ENCODE data around the gene FAT2.

The FAT2 gene

DNA sequence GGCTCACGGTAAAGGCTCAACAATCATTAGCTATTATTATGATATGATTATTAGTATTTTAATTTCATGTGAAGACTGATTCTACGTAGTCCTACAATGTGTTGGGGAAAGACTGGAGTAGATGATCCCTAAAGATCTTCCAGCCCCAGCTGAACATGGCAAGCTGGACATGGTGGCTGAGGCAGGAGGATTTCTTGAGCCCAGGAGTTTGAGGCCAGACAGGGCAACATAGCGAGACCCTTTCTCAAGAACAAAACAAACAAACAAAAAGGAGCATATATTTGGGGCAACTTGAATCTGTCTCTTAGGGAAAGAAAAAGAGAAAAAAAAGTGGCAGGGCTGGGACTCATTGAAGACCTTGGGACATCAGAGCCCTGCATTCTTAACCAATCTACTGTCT is 16.2 kb upstream of the FAT2 start:
- Histone ChIP-seq H3K36me3 (ENCODE audit: control insufficient read depth, insufficient read depth, low read length) (no peaks in the 10 kb centered on the region), H3K23ac (ENCODE audit: low read length) (no peak overlapping the region), H3K27me3 (ENCODE audit: insufficient read depth, low read length, poor library complexity) (no peaks in the 10 kb centered on the region), H4K8ac (ENCODE audit: low read depth, low read length) (no peak overlapping the region), H3K18ac (ENCODE audit: low read length) (no peak overlapping the region), H3K79me2 (ENCODE audit: control insufficient read depth, insufficient read depth, low read length) (no peaks in the 10 kb centered on the region), H3K27ac (ENCODE audit: low read depth, low read length) (no peak overlapping the region), H3K9ac (ENCODE audit: low read length) (no peak overlapping the region), H3K79me1 (ENCODE audit: low read length) (no peaks in the 10 kb centered on the region), H3K4me1 (ENCODE audit: control insufficient read depth, low read depth, low read length) (no peaks in the 10 kb centered on the region), H3K4me3 (ENCODE audit: low read length) (no peak overlapping the region), H4K5ac (ENCODE audit: low read length) (no peak overlapping the region), H2BK5ac (ENCODE audit: low read length) (no peak overlapping the region), H3K4ac (ENCODE audit: low read depth, low read length) (no peak overlapping the region), H2AK5ac (ENCODE audit: low read length) (no peak overlapping the region), H2BK15ac (replicated peaks; ENCODE audit: low read depth) (no peak overlapping the region), H3K4me2 (ENCODE audit: low read length) (no peak overlapping the region), H3K56ac (ENCODE audit: low read length) (no peak overlapping the region), H2BK120ac (ENCODE audit: low read depth, low read length) (no peak overlapping the region)
- no CpG with 5 or more reads among the region's 3 CpGs for WGBS (ENCODE audit: extremely low coverage, insufficient coverage, low lambda C conversion rate)
- DNase-seq: no peak

DNA sequence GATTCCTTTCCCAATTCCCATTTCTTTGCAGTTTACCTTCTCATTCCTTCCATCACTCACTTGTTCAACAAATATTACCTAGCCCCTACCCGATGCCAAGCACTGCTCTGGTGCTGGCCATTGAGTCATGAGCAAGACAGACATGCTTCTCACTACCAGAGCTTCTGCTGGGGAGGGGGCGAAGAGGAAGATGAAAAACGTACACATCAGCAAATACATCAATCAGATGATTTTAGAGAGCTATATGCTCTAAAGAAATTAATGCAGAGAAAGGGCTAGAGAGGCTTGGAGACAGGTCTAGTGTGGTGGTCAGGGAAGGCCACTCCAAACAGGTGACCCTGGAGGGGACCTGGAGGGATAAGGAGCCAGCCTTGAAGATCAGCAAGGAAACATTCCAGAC is 14.4 kb upstream of the FAT2 start:
- Histone ChIP-seq H3K9ac (ENCODE audit: low read length) (no peak overlapping the region), H2BK120ac (ENCODE audit: low read depth, low read length) (no peak overlapping the region), H3K79me1 (ENCODE audit: low read length) (no peaks in the 10 kb centered on the region), H4K8ac (ENCODE audit: low read depth, low read length) (no peak overlapping the region), H3K4me3 (ENCODE audit: low read length) (no peak overlapping the region), H2AK5ac (ENCODE audit: low read length) (no peak overlapping the region), H3K4me1 (ENCODE audit: control insufficient read depth, low read depth, low read length) (no peaks in the 10 kb centered on the region), H3K27me3 (ENCODE audit: insufficient read depth, low read length, poor library complexity) (no peaks in the 10 kb centered on the region), H4K5ac (ENCODE audit: low read length) (no peak overlapping the region), H3K36me3 (ENCODE audit: control insufficient read depth, insufficient read depth, low read length) (no peaks in the 10 kb centered on the region), H3K79me2 (ENCODE audit: control insufficient read depth, insufficient read depth, low read length) (no peaks in the 10 kb centered on the region), H3K56ac (ENCODE audit: low read length) (no peak overlapping the region), H3K18ac (ENCODE audit: low read length) (no peak overlapping the region), H3K23ac (ENCODE audit: low read length) (no peak overlapping the region), H2BK15ac (replicated peaks; ENCODE audit: low read depth) (no peak overlapping the region), H3K27ac (ENCODE audit: low read depth, low read length) (no peak overlapping the region), H2BK5ac (ENCODE audit: low read length) (no peak overlapping the region), H3K4me2 (ENCODE audit: low read length) (no peak overlapping the region), H3K4ac (ENCODE audit: low read depth, low read length) (no peak overlapping the region)
- WGBS (ENCODE audit: extremely low coverage, insufficient coverage, low lambda C conversion rate): no CpG with 5 or more reads among the region's 3 CpGs
- no peak for DNase-seq

GRCh38 chr5:151602806-151603205 is 11.7 kb upstream of the FAT2 start:
- no peak overlapping the region for H4K5ac ChIP-seq (ENCODE audit: low read length)
- no peak overlapping the region for H3K18ac ChIP-seq (ENCODE audit: low read length)
- DNase-seq: no peak
- no peak overlapping the region for H3K4me2 ChIP-seq (ENCODE audit: low read length)
- no peaks in the 10 kb centered on the region for H3K36me3 ChIP-seq (ENCODE audit: control insufficient read depth, insufficient read depth, low read length)
- peaks cover 4% of the 10 kb centered on the region for H3K4me1 ChIP-seq (ENCODE audit: control insufficient read depth, low read depth, low read length)
- H3K56ac ChIP-seq (ENCODE audit: low read length): no peak overlapping the region
- no peaks in the 10 kb centered on the region for H3K79me2 ChIP-seq (ENCODE audit: control insufficient read depth, insufficient read depth, low read length)
- H3K4me3 ChIP-seq (ENCODE audit: low read length): no peak overlapping the region
- H3K4ac ChIP-seq (ENCODE audit: low read depth, low read length): no peak overlapping the region
- H2AK5ac ChIP-seq (ENCODE audit: low read length): no peak overlapping the region
- H3K27ac ChIP-seq (ENCODE audit: low read depth, low read length): no peak overlapping the region
- no peak overlapping the region for H3K9ac ChIP-seq (ENCODE audit: low read length)
- no peak overlapping the region for H4K8ac ChIP-seq (ENCODE audit: low read depth, low read length)
- H3K27me3 ChIP-seq (ENCODE audit: insufficient read depth, low read length, poor library complexity): no peaks in the 10 kb centered on the region
- no peaks in the 10 kb centered on the region for H3K79me1 ChIP-seq (ENCODE audit: low read length)
- no peak overlapping the region for H2BK15ac ChIP-seq (replicated peaks; ENCODE audit: low read depth)
- no peak overlapping the region for H2BK5ac ChIP-seq (ENCODE audit: low read length)
- H2BK120ac ChIP-seq (ENCODE audit: low read depth, low read length): no peak overlapping the region
- H3K23ac ChIP-seq (ENCODE audit: low read length): no peak overlapping the region

DNA sequence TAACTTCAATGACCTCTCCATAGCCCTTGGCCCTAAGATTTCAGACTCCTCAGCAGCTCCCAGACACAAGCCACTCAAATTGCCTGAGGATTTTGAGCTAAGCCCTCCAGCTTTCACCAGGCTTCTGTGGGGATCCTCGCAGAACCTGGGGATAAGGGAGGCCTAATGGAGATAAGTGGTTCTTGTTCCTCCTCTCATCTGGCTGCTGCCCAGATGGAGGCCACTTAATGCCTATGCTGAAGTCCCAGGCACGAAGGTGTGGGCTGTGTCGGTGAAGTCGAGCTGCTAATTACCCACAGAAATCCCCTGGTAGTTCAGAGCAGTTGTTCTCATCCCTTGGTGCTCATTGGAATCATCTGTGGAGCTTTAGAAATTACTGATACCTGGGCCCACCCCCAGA is 10.3 kb upstream of the FAT2 start:
- Histone ChIP-seq H3K79me1 (ENCODE audit: low read length) (no peaks in the 10 kb centered on the region), H3K4ac (ENCODE audit: low read depth, low read length) (no peak overlapping the region), H3K18ac (ENCODE audit: low read length) (no peak overlapping the region), H4K8ac (ENCODE audit: low read depth, low read length) (no peak overlapping the region), H3K56ac (ENCODE audit: low read length) (no peak overlapping the region), H4K5ac (ENCODE audit: low read length) (no peak overlapping the region), H3K9ac (ENCODE audit: low read length) (no peak overlapping the region), H2BK15ac (replicated peaks; ENCODE audit: low read depth) (no peak overlapping the region), H3K4me3 (ENCODE audit: low read length) (no peak overlapping the region), H2BK5ac (ENCODE audit: low read length) (no peak overlapping the region), H3K4me2 (ENCODE audit: low read length) (no peak overlapping the region), H3K27me3 (ENCODE audit: insufficient read depth, low read length, poor library complexity) (no peaks in the 10 kb centered on the region), H3K27ac (ENCODE audit: low read depth, low read length) (no peak overlapping the region), H3K4me1 (ENCODE audit: control insufficient read depth, low read depth, low read length) (peaks cover 8% of the 10 kb centered on the region), H3K36me3 (ENCODE audit: control insufficient read depth, insufficient read depth, low read length) (no peaks in the 10 kb centered on the region), H2BK120ac (ENCODE audit: low read depth, low read length) (no peak overlapping the region), H3K79me2 (ENCODE audit: control insufficient read depth, insufficient read depth, low read length) (no peaks in the 10 kb centered on the region), H2AK5ac (ENCODE audit: low read length) (no peak overlapping the region), H3K23ac (ENCODE audit: low read length) (no peak overlapping the region)
- DNase-seq: no peak
- WGBS (ENCODE audit: extremely low coverage, insufficient coverage, low lambda C conversion rate): no CpG with 5 or more reads among the region's 4 CpGs

GRCh38 chr5:151600069-151600665 is 9.0 kb upstream of the FAT2 start:
- WGBS (ENCODE audit: extremely low coverage, insufficient coverage, low lambda C conversion rate): no CpG with 5 or more reads among the region's 3 CpGs
- no peak overlapping the region for H4K8ac ChIP-seq (ENCODE audit: low read depth, low read length)

DNA sequence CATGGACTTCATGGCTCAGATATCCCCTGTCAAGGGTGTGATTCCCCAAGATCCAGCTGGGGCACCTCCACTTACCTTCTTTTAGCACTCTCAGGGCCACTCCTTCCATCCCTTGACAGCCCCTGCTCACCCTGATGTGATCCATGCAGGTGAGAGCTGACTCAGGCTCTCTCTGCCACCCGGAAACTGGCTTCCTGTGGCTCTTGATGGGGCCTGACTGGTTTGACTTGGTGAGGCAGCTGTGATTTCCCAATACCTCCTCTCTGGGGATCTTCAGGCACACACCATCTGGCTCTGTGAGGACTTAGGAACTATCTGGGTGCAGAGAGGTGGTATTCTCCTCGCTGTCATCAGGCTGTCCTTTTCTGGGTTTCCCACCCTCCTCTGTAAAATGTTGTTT is 7.9 kb upstream of the FAT2 start:
- no peak for DNase-seq
- Histone ChIP-seq H3K9ac (ENCODE audit: low read length) (no peak overlapping the region), H2AK5ac (ENCODE audit: low read length) (no peak overlapping the region), H4K5ac (ENCODE audit: low read length) (no peak overlapping the region), H3K27ac (ENCODE audit: low read depth, low read length) (no peak overlapping the region), H3K23ac (ENCODE audit: low read length) (no peak overlapping the region), H3K4me3 (ENCODE audit: low read length) (no peak overlapping the region), H3K79me1 (ENCODE audit: low read length) (no peaks in the 10 kb centered on the region), H3K79me2 (ENCODE audit: control insufficient read depth, insufficient read depth, low read length) (no peaks in the 10 kb centered on the region), H3K36me3 (ENCODE audit: control insufficient read depth, insufficient read depth, low read length) (no peaks in the 10 kb centered on the region), H2BK120ac (ENCODE audit: low read depth, low read length) (no peak overlapping the region), H3K4ac (ENCODE audit: low read depth, low read length) (no peak overlapping the region), H2BK5ac (ENCODE audit: low read length) (no peak overlapping the region), H2BK15ac (replicated peaks; ENCODE audit: low read depth) (no peak overlapping the region), H4K8ac (ENCODE audit: low read depth, low read length) (no peak overlapping the region), H3K4me2 (ENCODE audit: low read length) (no peak overlapping the region), H3K18ac (ENCODE audit: low read length) (no peak overlapping the region), H3K27me3 (ENCODE audit: insufficient read depth, low read length, poor library complexity) (no peaks in the 10 kb centered on the region), H3K4me1 (ENCODE audit: control insufficient read depth, low read depth, low read length) (peaks cover 8% of the 10 kb centered on the region), H3K56ac (ENCODE audit: low read length) (no peak overlapping the region)
- no CpG with 5 or more reads among the region's 2 CpGs for WGBS (ENCODE audit: extremely low coverage, insufficient coverage, low lambda C conversion rate)

More at GRCh38 chr5:151600069-151600665, 9.0 kb upstream of the FAT2 start:
- Histone ChIP-seq H3K79me1 (ENCODE audit: low read length) (no peaks in the 10 kb centered on the region), H2BK15ac (replicated peaks; ENCODE audit: low read depth) (no peak overlapping the region), H3K79me2 (ENCODE audit: control insufficient read depth, insufficient read depth, low read length) (no peaks in the 10 kb centered on the region), H3K9ac (ENCODE audit: low read length) (no peak overlapping the region), H3K23ac (ENCODE audit: low read length) (no peak overlapping the region), H3K4me3 (ENCODE audit: low read length) (no peak overlapping the region), H3K27ac (ENCODE audit: low read depth, low read length) (no peak overlapping the region), H3K4ac (ENCODE audit: low read depth, low read length) (no peak overlapping the region), H3K27me3 (ENCODE audit: insufficient read depth, low read length, poor library complexity) (no peaks in the 10 kb centered on the region), H2BK5ac (ENCODE audit: low read length) (no peak overlapping the region), H3K18ac (ENCODE audit: low read length) (no peak overlapping the region), H4K5ac (ENCODE audit: low read length) (no peak overlapping the region), H3K36me3 (ENCODE audit: control insufficient read depth, insufficient read depth, low read length) (no peaks in the 10 kb centered on the region), H3K4me2 (ENCODE audit: low read length) (no peak overlapping the region), H3K56ac (ENCODE audit: low read length) (no peak overlapping the region), H2BK120ac (ENCODE audit: low read depth, low read length) (no peak overlapping the region), H2AK5ac (ENCODE audit: low read length) (no peak overlapping the region), H3K4me1 (ENCODE audit: control insufficient read depth, low read depth, low read length) (peaks cover 8% of the 10 kb centered on the region)
- no peak for DNase-seq

All from mesendoderm (in vitro differentiated cells).